ENCODE results near the gene PRCC.

DNA sequence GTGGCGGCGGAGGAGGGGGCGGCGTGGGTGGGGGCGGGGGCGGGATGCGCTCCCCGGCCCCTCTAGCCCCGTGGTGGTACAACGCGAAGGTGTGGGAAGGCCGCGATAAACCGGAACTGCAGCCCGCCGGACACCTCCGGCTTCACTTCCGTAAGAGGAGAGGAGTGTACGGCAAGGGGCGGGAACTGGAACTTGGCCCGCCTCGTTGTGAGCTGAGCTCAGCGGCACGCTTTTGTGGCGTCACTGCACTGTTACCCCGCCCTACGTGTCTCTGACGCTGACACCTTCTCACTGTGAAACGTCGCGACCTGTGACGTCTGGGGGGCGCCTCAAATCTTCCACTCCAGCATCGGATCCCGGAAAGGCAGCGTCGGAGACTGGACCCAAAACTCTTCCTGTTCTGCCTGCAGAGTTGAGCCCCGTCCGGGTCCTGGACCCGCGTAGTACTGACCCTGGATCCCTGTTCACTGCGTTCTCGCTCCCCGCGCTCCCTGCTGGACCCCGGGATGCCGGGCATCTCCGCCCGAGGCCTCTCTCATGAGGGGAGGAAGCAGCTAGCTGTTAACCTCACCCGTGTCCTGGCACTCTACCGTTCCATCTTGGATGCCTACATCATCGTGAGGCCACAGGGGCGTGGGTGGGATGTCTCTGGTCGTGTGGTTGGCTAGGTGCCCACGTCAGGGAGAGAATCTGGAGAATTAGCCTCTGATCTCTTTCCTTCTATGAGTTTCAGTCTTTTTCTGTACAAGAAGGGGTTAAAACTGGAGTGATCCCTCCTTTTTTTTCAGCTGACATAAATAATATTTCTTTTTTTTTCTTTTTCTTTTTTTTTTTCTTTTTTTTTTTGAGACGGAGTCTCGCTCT is 38.5 kb upstream of the PRCC start, which contains the start of gene ISG20L2:
- TF ChIP-seq, protein P1, sequence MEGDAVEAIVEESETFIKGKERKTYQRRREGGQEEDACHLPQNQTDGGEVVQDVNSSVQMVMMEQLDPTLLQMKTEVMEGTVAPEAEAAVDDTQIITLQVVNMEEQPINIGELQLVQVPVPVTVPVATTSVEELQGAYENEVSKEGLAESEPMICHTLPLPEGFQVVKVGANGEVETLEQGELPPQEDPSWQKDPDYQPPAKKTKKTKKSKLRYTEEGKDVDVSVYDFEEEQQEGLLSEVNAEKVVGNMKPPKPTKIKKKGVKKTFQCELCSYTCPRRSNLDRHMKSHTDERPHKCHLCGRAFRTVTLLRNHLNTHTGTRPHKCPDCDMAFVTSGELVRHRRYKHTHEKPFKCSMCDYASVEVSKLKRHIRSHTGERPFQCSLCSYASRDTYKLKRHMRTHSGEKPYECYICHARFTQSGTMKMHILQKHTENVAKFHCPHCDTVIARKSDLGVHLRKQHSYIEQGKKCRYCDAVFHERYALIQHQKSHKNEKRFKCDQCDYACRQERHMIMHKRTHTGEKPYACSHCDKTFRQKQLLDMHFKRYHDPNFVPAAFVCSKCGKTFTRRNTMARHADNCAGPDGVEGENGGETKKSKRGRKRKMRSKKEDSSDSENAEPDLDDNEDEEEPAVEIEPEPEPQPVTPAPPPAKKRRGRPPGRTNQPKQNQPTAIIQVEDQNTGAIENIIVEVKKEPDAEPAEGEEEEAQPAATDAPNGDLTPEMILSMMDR (CRISPR knock-in tag; IDR thresholded peaks at IDR 0.05): 0 out of 2 replicates have a peak, but pooled peaks have one; percentile 21
- TF ChIP-seq, protein P2, sequence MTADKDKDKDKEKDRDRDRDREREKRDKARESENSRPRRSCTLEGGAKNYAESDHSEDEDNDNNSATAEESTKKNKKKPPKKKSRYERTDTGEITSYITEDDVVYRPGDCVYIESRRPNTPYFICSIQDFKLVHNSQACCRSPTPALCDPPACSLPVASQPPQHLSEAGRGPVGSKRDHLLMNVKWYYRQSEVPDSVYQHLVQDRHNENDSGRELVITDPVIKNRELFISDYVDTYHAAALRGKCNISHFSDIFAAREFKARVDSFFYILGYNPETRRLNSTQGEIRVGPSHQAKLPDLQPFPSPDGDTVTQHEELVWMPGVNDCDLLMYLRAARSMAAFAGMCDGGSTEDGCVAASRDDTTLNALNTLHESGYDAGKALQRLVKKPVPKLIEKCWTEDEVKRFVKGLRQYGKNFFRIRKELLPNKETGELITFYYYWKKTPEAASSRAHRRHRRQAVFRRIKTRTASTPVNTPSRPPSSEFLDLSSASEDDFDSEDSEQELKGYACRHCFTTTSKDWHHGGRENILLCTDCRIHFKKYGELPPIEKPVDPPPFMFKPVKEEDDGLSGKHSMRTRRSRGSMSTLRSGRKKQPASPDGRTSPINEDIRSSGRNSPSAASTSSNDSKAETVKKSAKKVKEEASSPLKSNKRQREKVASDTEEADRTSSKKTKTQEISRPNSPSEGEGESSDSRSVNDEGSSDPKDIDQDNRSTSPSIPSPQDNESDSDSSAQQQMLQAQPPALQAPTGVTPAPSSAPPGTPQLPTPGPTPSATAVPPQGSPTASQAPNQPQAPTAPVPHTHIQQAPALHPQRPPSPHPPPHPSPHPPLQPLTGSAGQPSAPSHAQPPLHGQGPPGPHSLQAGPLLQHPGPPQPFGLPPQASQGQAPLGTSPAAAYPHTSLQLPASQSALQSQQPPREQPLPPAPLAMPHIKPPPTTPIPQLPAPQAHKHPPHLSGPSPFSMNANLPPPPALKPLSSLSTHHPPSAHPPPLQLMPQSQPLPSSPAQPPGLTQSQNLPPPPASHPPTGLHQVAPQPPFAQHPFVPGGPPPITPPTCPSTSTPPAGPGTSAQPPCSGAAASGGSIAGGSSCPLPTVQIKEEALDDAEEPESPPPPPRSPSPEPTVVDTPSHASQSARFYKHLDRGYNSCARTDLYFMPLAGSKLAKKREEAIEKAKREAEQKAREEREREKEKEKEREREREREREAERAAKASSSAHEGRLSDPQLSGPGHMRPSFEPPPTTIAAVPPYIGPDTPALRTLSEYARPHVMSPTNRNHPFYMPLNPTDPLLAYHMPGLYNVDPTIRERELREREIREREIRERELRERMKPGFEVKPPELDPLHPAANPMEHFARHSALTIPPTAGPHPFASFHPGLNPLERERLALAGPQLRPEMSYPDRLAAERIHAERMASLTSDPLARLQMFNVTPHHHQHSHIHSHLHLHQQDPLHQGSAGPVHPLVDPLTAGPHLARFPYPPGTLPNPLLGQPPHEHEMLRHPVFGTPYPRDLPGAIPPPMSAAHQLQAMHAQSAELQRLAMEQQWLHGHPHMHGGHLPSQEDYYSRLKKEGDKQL (CRISPR knock-in tag; IDR thresholded peaks at IDR 0.05; ENCODE audit: low read depth): no peak
- TF ChIP-seq POLR2AphosphoS5 (IDR thresholded peaks at IDR 0.05; ENCODE audit: low read depth, low read length): peak; percentile 49
- peak; percentile 82 for TF ChIP-seq BHLHE40 (IDR thresholded peaks at IDR 0.05; ENCODE audit: low read length)
- TF ChIP-seq, protein P3, sequence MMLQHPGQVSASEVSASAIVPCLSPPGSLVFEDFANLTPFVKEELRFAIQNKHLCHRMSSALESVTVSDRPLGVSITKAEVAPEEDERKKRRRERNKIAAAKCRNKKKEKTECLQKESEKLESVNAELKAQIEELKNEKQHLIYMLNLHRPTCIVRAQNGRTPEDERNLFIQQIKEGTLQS (CRISPR knock-in tag; IDR thresholded peaks at IDR 0.05): no peak
- peak; percentile 10; the same call in 1 of the 2 replicates for TF ChIP-seq MYC (CRISPR knock-in tag; IDR thresholded peaks at IDR 0.05; ENCODE audit: borderline replicate concordance)
- no peak for TF ChIP-seq THAP8 (CRISPR knock-in tag; IDR thresholded peaks at IDR 0.05; ENCODE audit: borderline replicate concordance)
- no peak for TF ChIP-seq MAFG (CRISPR knock-in tag; IDR thresholded peaks at IDR 0.05)
- TF ChIP-seq MTA3 (CRISPR knock-in tag; IDR thresholded peaks at IDR 0.05): no peak
- peak; percentile 57 to 86; a peak in 3 of 4 replicates for TF ChIP-seq POLR2A (IDR thresholded peaks at IDR 0.05; ENCODE audit: insufficient read depth in 1 of 2, low read depth in 2 of 2, low read length in 2 of 2)
- peak; percentile 78 for TF ChIP-seq TBX2 (CRISPR knock-in tag; IDR thresholded peaks at IDR 0.05; ENCODE audit: borderline replicate concordance)
- peak; percentile 74; the same call in 1 of the 2 replicates for TF ChIP-seq ZNF501 (CRISPR knock-in tag; IDR thresholded peaks at IDR 0.05)
